Fibroblast of villous mesenchyme (primary cell): Measurements from ENCODE around the gene MICAL2. TPM values are rescaled to one million over a fixed set of nuclear protein-coding genes. Genes with fewer than 3 reads are reported as not detected.

Experiments
- DNase-seq: peaks from one replicate; pipeline ENCODE4 v3.0.0-alpha.2; 2010; ENCODE audit warnings: low read depth
- H3K4me3 ChIP-seq: 2 replicates; pipeline ENCODE4 v1.5.1; 2011; ENCODE audit warnings: low read depth, mild to moderate bottlenecking, low read length
- CTCF ChIP-seq: IDR thresholded peaks from 2 replicates; pipeline ENCODE4 v1.5.1; 2012; ENCODE audit warnings: low read depth, mild to moderate bottlenecking, low read length; ENCODE audit not compliant: insufficient read depth
- total RNA-seq: library from RNA; depleted of rRNA; stranded (reverse); fragments of >200 nt; gene quantifications from 2 replicates; pipeline ENCODE4 v1.2.3, GENCODE V29; 2012

Gene MICAL2
- total RNA-seq, 1 donor, result 164 TPM

GRCh38 chr11:12128301-12128751 is 17.9 kb downstream of the MICAL2 start:
- TF ChIP-seq CTCF, result no peak
- DNase-seq, result peak; percentile 67
- H3K4me3 ChIP-seq, result no peak overlapping the region

- no peak for DNase-seq
- H3K4me3 ChIP-seq, result no peak overlapping the region
- TF ChIP-seq CTCF, result no peak
Measured at GRCh38 chr11:12129227-12129626, 18.8 kb downstream of the MICAL2 start.

- no peak for TF ChIP-seq CTCF
- H3K4me3 ChIP-seq, result no peak overlapping the region
- DNase-seq, result no peak
Measured at GRCh38 chr11:12130180-12130980, 20.0 kb downstream of the MICAL2 start.

- no peak overlapping the region for H3K4me3 ChIP-seq
- DNase-seq, result no peak
- TF ChIP-seq CTCF, result no peak
Measured at GRCh38 chr11:12131943-12132789, 21.8 kb downstream of the MICAL2 start.

GRCh38 chr11:12132790-12133145 is 22.4 kb downstream of the MICAL2 start:
- TF ChIP-seq CTCF, result no peak
- no peak for DNase-seq
- no peak overlapping the region for H3K4me3 ChIP-seq

GRCh38 chr11:12133547-12134235 is 23.3 kb downstream of the MICAL2 start:
- no peak for TF ChIP-seq CTCF

More at GRCh38 chr11:12133547-12134235, 23.3 kb downstream of the MICAL2 start:
- no peak overlapping the region for H3K4me3 ChIP-seq
- DNase-seq, result no peak
